ENCODE measurements around the gene CTBP2.

- TF ChIP-seq CTCF (IDR thresholded peaks at IDR 0.05) (no peak), POLR2A (IDR thresholded peaks at IDR 0.05) (no peak)
Measured at GRCh38 chr10:125104559-125104958, 55.8 kb downstream of the CTBP2 start.
